Fibroblast of lung (primary cell): ENCODE data around the gene TBX3. TPM values are rescaled to one million over a fixed set of nuclear protein-coding genes. Genes with fewer than 3 reads are reported as not detected.

Experiments used
- DNase-seq, 2 donors: peaks; one replicate each; pipeline versions ENCODE4 v3.0.0 to v3.0.0-alpha.2; 2010; ENCODE audit warnings: low read depth in 2 of 2
- H2AFZ ChIP-seq: 2 replicates; pipeline ENCODE4 v1.5.1; 2012; ENCODE audit warnings: low read length, control low read depth, inconsistent platforms
- H3K27ac ChIP-seq: 2 replicates; pipeline ENCODE4 v1.5.1; 2011; ENCODE audit warnings: low read length, control low read depth; ENCODE audit not compliant: insufficient read depth
- H3K27me3 ChIP-seq: 2 replicates; pipeline ENCODE4 v1.5.1; 2011; ENCODE audit warnings: mild to moderate bottlenecking, low read length; ENCODE audit not compliant: control insufficient read depth, insufficient read depth
- H3K36me3 ChIP-seq: 2 replicates; pipeline ENCODE4 v1.5.1; 2011; ENCODE audit warnings: low read length; ENCODE audit not compliant: control insufficient read depth, insufficient read depth
- H3K4me1 ChIP-seq: 2 replicates; pipeline ENCODE4 v1.5.1; 2011; ENCODE audit warnings: low read length; ENCODE audit not compliant: control insufficient read depth, insufficient read depth; ENCODE audit errors: extremely low read depth
- H3K4me2 ChIP-seq: 2 replicates; pipeline ENCODE4 v1.5.1; 2011; ENCODE audit warnings: low read length, control low read depth; ENCODE audit not compliant: insufficient read depth; ENCODE audit errors: extremely low read depth
- H3K4me3 ChIP-seq, 4 experiments: fragments of 200-600 bp in 1 of 4; sonication (generic) in 1 of 4; replicated peaks in 1 of 4; 2 replicates each; pipeline ENCODE4 v1.5.1; 2011 to 2016; ENCODE audit warnings: low read length in 4 of 4, low read depth in 3 of 4, mild to moderate bottlenecking in 3 of 4, control low read depth in 2 of 4, inconsistent platforms in 1 of 4, mixed read lengths in 1 of 4; ENCODE audit not compliant: insufficient read depth in 1 of 4; ENCODE audit errors: control extremely low read depth in 1 of 4
- H3K79me2 ChIP-seq: 2 replicates; pipeline ENCODE4 v1.5.1; 2012; ENCODE audit warnings: mild to moderate bottlenecking, low read length, inconsistent platforms; ENCODE audit not compliant: control insufficient read depth, insufficient read depth
- H3K9ac ChIP-seq: 2 replicates; pipeline ENCODE4 v1.5.1; 2011; ENCODE audit warnings: mild to moderate bottlenecking, low read length, control low read depth; ENCODE audit not compliant: insufficient read depth
- H3K9me3 ChIP-seq: 2 replicates; pipeline ENCODE4 v1.5.1; 2012; ENCODE audit warnings: low read depth, low read length; ENCODE audit not compliant: control insufficient read depth, insufficient read depth
- H4K20me1 ChIP-seq: 2 replicates; pipeline ENCODE4 v1.5.1; 2011; ENCODE audit warnings: low read length; ENCODE audit not compliant: control insufficient read depth, insufficient read depth; ENCODE audit errors: extremely low read depth
- CTCF ChIP-seq, 2 donors: IDR thresholded peaks in 1 of 2; conservative IDR thresholded peaks in 1 of 2; 1 replicate in 1 of 2; 2 replicates in 1 of 2; pipeline ENCODE4 v1.5.1; 2011 to 2012; ENCODE audit warnings: low read length in 2 of 2, control low read depth in 1 of 2, inconsistent platforms in 1 of 2, low read depth in 1 of 2, mild to moderate bottlenecking in 1 of 2
- EZH2 ChIP-seq: IDR thresholded peaks from 2 replicates; pipeline ENCODE4 v1.5.1; 2012; ENCODE audit warnings: low read length, control low read depth, mild to moderate bottlenecking; ENCODE audit errors: missing control alignments
- polyA plus RNA-seq, 2 donors: library from polyadenylated mRNA; depleted of rRNA in 1 of 2; stranded (reverse) in 1 of 2; unstranded in 1 of 2; fragments of >200 nt; gene quantifications; 2 replicates each; pipeline ENCODE4 v1.2.1, GENCODE V29; 2011 to 2012; ENCODE audit warnings: missing spikeins in 1 of 2
- total RNA-seq: library from RNA; depleted of rRNA; stranded (reverse); fragments of >200 nt; gene quantifications from 2 replicates; pipeline ENCODE4 v1.2.1, GENCODE V29; 2014

TBX3 gene
- total and polyA plus RNA-seq, 2 donors (not counting 1 experiment from before 2014, with no cell fraction given) = 19.9 to 66.4 TPM

- Histone ChIP-seq H3K36me3 (no peaks in the 10 kb centered on the region), H3K27me3 (no peaks in the 10 kb centered on the region), H3K4me2 (peak overlapping the region; percentile 99), H3K9ac (peak overlapping the region; percentile 39), H3K79me2 (peaks cover 49% of the 10 kb centered on the region), H3K4me1 (peaks cover 25% of the 10 kb centered on the region), H3K9me3 (no peaks in the 10 kb centered on the region), H3K27ac (peak overlapping the region; percentile 95), H2AFZ (peak overlapping the region; percentile 52), H4K20me1 (no peaks in the 10 kb centered on the region), H3K4me3 (peak overlapping the region; percentile 2 to 89 (median 6))
- TF ChIP-seq EZH2 (no peak), CTCF (conservative IDR thresholded peaks at IDR 0.05 in 1 of 2, IDR thresholded peaks at IDR 0.05 in 1 of 2; ENCODE audit: low read depth in 1 of 2, low read length in 2 of 2) (no peak)
- DNase-seq = no peak
These were observed 2.4 kb upstream of the TBX3 start for GRCh38 chr12:114686426-114686772.

- peak overlapping the region in 2 of 4 experiments; percentile 64 to 89 for H3K4me3 ChIP-seq
- peak overlapping the region; percentile 95 for H3K27ac ChIP-seq
- no peaks in the 10 kb centered on the region for H4K20me1 ChIP-seq
- H3K27me3 ChIP-seq = no peaks in the 10 kb centered on the region
- peaks cover 21% of the 10 kb centered on the region for H3K4me1 ChIP-seq
- H3K79me2 ChIP-seq = peaks cover 51% of the 10 kb centered on the region
- peak overlapping the region; percentile 99 for H3K4me2 ChIP-seq
- TF ChIP-seq CTCF (conservative IDR thresholded peaks at IDR 0.05 in 1 of 2, IDR thresholded peaks at IDR 0.05 in 1 of 2; ENCODE audit: low read depth in 1 of 2, low read length in 2 of 2) = no peak
- no peak for TF ChIP-seq EZH2
- no peaks in the 10 kb centered on the region for H3K9me3 ChIP-seq
- peak overlapping the region; percentile 24 for H2AFZ ChIP-seq
- DNase-seq = peak in 1 of 2 donors; percentile 76
- no peaks in the 10 kb centered on the region for H3K36me3 ChIP-seq
- peak overlapping the region; percentile 39 for H3K9ac ChIP-seq
These were observed 1.9 kb upstream of the TBX3 start for GRCh38 chr12:114685869-114686268.

- DNase-seq = no peak
- H3K27ac ChIP-seq = peak overlapping the region; percentile 95
- no peaks in the 10 kb centered on the region for H3K36me3 ChIP-seq
- no peak for TF ChIP-seq EZH2
- TF ChIP-seq CTCF (conservative IDR thresholded peaks at IDR 0.05 in 1 of 2, IDR thresholded peaks at IDR 0.05 in 1 of 2; ENCODE audit: low read depth in 1 of 2, low read length in 2 of 2) = no peak
- H3K4me3 ChIP-seq = peak overlapping the region; percentile 58 to 89 (median 68)
- H3K79me2 ChIP-seq = peaks cover 57% of the 10 kb centered on the region
- H4K20me1 ChIP-seq = no peaks in the 10 kb centered on the region
- H3K4me1 ChIP-seq = peaks cover 19% of the 10 kb centered on the region
- H2AFZ ChIP-seq = no peak overlapping the region
- no peaks in the 10 kb centered on the region for H3K27me3 ChIP-seq
- peak overlapping the region; percentile 99 for H3K4me2 ChIP-seq
- H3K9ac ChIP-seq = peak overlapping the region; percentile 74
- no peaks in the 10 kb centered on the region for H3K9me3 ChIP-seq
These were observed 1.4 kb upstream of the TBX3 start for GRCh38 chr12:114685320-114685781.
